CD4-positive, alpha-beta T cell treated with Interleukin-1 beta for 1 hour (primary cell): ENCODE data around the gene ZNF488.
"Not testable (repeated sequence)": the region's sequence is repeated elsewhere in the genome, so short reads cannot be mapped to it uniquely, and the experiment has no call there.

Experiments
- DNase-seq, 2 donors: peaks; one replicate each; pipeline ENCODE4 v3.0.0-alpha.2; 2020 to 2022

The ZNF488 gene

GRCh38 chr10:47409171-47409865 lies 25.2 kb upstream of the ZNF488 start:
- no peak for DNase-seq

GRCh38 chr10:47408606-47409005 lies 24.5 kb upstream of the ZNF488 start:
- no peak for DNase-seq

- no peak for DNase-seq
Measured at GRCh38 chr10:47406870-47407691, 23.0 kb upstream of the ZNF488 start.

GRCh38 chr10:47406548-47406869 lies 22.4 kb upstream of the ZNF488 start:
- no peak for DNase-seq

GRCh38 chr10:47405857-47406547 lies 21.9 kb upstream of the ZNF488 start:
- DNase-seq, result no peak

- DNase-seq, result no peak
Measured at GRCh38 chr10:47404937-47405336, 20.8 kb upstream of the ZNF488 start.

GRCh38 chr10:47404446-47404845 lies 20.4 kb upstream of the ZNF488 start:
- no peak for DNase-seq

- DNase-seq, result no peak
Measured at GRCh38 chr10:47403446-47404318, 19.6 kb upstream of the ZNF488 start.

GRCh38 chr10:47402641-47403301 lies 18.7 kb upstream of the ZNF488 start:
- no peak for DNase-seq

GRCh38 chr10:47401874-47402640 lies 18.0 kb upstream of the ZNF488 start:
- no peak for DNase-seq

GRCh38 chr10:47401210-47401609 lies 17.1 kb upstream of the ZNF488 start:
- no peak for DNase-seq

GRCh38 chr10:47400786-47401185 lies 16.7 kb upstream of the ZNF488 start:
- DNase-seq, result no peak

- no peak for DNase-seq
Measured at GRCh38 chr10:47400251-47400650, 16.2 kb upstream of the ZNF488 start.

GRCh38 chr10:47397256-47397655 lies 13.2 kb upstream of the ZNF488 start:
- no peak for DNase-seq

GRCh38 chr10:47396311-47396717 lies 12.2 kb upstream of the ZNF488 start:
- DNase-seq, result no peak

GRCh38 chr10:47389619-47390018 lies 5.5 kb upstream of the ZNF488 start:
- DNase-seq, result no peak

GRCh38 chr10:47388879-47389278 lies 4.8 kb upstream of the ZNF488 start:
- no peak for DNase-seq

GRCh38 chr10:47386104-47386503 lies 2.0 kb upstream of the ZNF488 start:
- DNase-seq, result not testable (repeated sequence)

- DNase-seq, result no peak
Measured at GRCh38 chr10:47383261-47384147, 589 bp downstream of the ZNF488 start.
